ENCODE measurements around the gene HS3ST6. TPM values are rescaled to one million over a fixed set of nuclear protein-coding genes. Genes with fewer than 3 reads are reported as not detected.

HS3ST6 gene
- total and polyA plus RNA-seq, 2 of the 13 experiments (the other 11 are each of a cell fraction or from before 2014, with no cell fraction given) = not detected

GRCh38 chr16:1942810-1943726 lies 24.9 kb upstream of the HS3ST6 start, which contains the start of gene MSRB1 (continued):
- TF ChIP-seq NR2C2 (CRISPR knock-in tag; IDR thresholded peaks at IDR 0.05; ENCODE audit: borderline replicate concordance) = peak; percentile 57; the same call in 1 of the 2 replicates
- TF ChIP-seq NKX3-1 (CRISPR knock-in tag; IDR thresholded peaks at IDR 0.05) = no peak
- TF ChIP-seq NBN (conservative IDR thresholded peaks at IDR 0.05) = no peak
- peak; percentile 58; the same call in 1 of the 2 replicates for TF ChIP-seq MEIS1 (CRISPR knock-in tag; IDR thresholded peaks at IDR 0.05; ENCODE audit: borderline replicate concordance)
- peak; percentile 44 for TF ChIP-seq GABPA (IDR thresholded peaks at IDR 0.05; ENCODE audit: low read depth, low read length)
- TF ChIP-seq GABPA (CRISPR knock-in tag; IDR thresholded peaks at IDR 0.05; ENCODE audit: low read depth) = peak; percentile 74
- TF ChIP-seq, protein P1, sequence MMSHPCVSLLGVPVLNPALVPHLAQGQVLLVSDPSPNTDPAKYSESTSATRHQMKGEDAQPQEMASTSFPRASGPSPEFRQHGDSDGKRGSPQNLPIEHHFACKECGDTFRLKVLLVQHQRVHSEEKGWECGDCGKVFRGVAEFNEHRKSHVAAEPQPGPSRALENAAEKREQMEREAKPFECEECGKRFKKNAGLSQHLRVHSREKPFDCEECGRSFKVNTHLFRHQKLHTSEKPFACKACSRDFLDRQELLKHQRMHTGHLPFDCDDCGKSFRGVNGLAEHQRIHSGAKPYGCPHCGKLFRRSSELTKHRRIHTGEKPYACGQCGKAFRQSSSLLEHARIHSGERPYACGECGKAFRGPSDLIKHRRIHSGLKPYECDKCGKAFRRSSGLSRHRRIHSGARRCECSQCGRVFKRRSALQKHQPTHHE (CRISPR knock-in tag; IDR thresholded peaks at IDR 0.05; ENCODE audit: borderline replicate concordance) = peak; percentile 77; the same call in 1 of the 2 replicates
- TF ChIP-seq ZNF644 (CRISPR knock-in tag; IDR thresholded peaks at IDR 0.05; ENCODE audit: low read depth) = no peak
- 0 out of 2 replicates have a peak, but pooled peaks have one; percentile 71 for TF ChIP-seq ZNF558 (CRISPR knock-in tag; IDR thresholded peaks at IDR 0.05; ENCODE audit: borderline replicate concordance)
- 0 out of 2 replicates have a peak, but pooled peaks have one; percentile 17 for TF ChIP-seq RXRB (CRISPR knock-in tag; IDR thresholded peaks at IDR 0.05; ENCODE audit: borderline replicate concordance)
- peak; percentile 1 for TF ChIP-seq ZNF18 (CRISPR knock-in tag; IDR thresholded peaks at IDR 0.05; ENCODE audit: insufficient replicate concordance)
- peak; percentile 64 for TF ChIP-seq ATF7-NPFF (CRISPR knock-in tag; IDR thresholded peaks at IDR 0.05; ENCODE audit: low read depth)
- no peak for TF ChIP-seq ZNF572 (CRISPR knock-in tag; IDR thresholded peaks at IDR 0.05)
- 0 out of 2 replicates have a peak, but pooled peaks have one; percentile 68 for TF ChIP-seq ZNF20 (CRISPR knock-in tag; IDR thresholded peaks at IDR 0.05)
- TF ChIP-seq ZBTB3 (CRISPR knock-in tag; IDR thresholded peaks at IDR 0.05; ENCODE audit: borderline replicate concordance, low read depth) = no peak
- no peak for TF ChIP-seq IKZF4 (CRISPR knock-in tag; IDR thresholded peaks at IDR 0.05; ENCODE audit: borderline replicate concordance, low read depth, not compliant biosample characterization)
- TF ChIP-seq STAG1 (CRISPR knock-in tag; IDR thresholded peaks at IDR 0.05) = no peak
- no peak for TF ChIP-seq ZNF83 (CRISPR knock-in tag; IDR thresholded peaks at IDR 0.05; ENCODE audit: borderline replicate concordance)
- TF ChIP-seq, protein P2, sequence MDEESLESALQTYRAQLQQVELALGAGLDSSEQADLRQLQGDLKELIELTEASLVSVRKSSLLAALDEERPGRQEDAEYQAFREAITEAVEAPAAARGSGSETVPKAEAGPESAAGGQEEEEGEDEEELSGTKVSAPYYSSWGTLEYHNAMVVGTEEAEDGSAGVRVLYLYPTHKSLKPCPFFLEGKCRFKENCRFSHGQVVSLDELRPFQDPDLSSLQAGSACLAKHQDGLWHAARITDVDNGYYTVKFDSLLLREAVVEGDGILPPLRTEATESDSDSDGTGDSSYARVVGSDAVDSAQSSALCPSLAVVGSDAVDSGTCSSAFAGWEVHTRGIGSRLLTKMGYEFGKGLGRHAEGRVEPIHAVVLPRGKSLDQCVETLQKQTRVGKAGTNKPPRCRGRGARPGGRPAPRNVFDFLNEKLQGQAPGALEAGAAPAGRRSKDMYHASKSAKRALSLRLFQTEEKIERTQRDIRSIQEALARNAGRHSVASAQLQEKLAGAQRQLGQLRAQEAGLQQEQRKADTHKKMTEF (CRISPR knock-in tag; IDR thresholded peaks at IDR 0.05) = peak; percentile 26
- TF ChIP-seq ZNF512 (CRISPR knock-in tag; IDR thresholded peaks at IDR 0.05) = no peak
- peak; percentile 79; the same call in 1 of the 2 replicates for TF ChIP-seq ZNF691 (CRISPR knock-in tag; IDR thresholded peaks at IDR 0.05; ENCODE audit: borderline replicate concordance, low read depth)
